SU-DHL-6 (cell line): ENCODE measurements around the gene FBN1.

ENCODE experiments used
- EZH2phosphoT487 ChIP-seq: fragments of 200-600 bp; sonication (generic), shearing (Covaris generic); conservative IDR thresholded peaks from 2 replicates; pipeline ENCODE4 v1.6.1; 2018; ENCODE audit warnings: mild to moderate bottlenecking, antibody characterized with exemption, low read length, moderate library complexity, mixed read lengths
- TF ChIP-seq, protein P1 (sequence below): fragments of 200-600 bp; sonication (generic); IDR thresholded peaks from one replicate; pipeline ENCODE4 v1.5.1; 2017; ENCODE audit warnings: antibody characterized with exemption, mild to moderate bottlenecking, low read length, moderate library complexity; ENCODE audit not compliant: insufficient read depth, poor library complexity, severe bottlenecking

DNA sequence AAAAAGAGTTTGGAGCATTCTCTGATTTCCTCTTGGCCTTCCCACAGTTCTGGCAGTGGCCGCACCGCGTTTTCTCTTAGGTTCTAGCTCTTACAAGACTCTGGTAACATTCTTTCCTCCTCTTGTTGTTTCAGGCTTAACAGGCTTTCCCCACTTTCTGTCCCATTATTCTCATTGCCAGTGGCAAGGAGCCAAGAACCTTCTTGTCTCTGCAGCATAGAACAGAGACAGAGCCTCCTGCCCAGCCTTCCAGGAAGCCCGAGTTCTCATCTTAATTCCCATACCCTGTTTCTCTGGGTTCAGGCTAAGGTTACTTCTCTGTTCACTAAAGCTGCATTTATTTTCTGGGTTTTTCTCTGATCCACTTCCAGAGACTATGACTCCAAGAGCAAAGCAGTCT is 253.2 kb downstream of the FBN1 start:
- TF ChIP-seq, protein P1, sequence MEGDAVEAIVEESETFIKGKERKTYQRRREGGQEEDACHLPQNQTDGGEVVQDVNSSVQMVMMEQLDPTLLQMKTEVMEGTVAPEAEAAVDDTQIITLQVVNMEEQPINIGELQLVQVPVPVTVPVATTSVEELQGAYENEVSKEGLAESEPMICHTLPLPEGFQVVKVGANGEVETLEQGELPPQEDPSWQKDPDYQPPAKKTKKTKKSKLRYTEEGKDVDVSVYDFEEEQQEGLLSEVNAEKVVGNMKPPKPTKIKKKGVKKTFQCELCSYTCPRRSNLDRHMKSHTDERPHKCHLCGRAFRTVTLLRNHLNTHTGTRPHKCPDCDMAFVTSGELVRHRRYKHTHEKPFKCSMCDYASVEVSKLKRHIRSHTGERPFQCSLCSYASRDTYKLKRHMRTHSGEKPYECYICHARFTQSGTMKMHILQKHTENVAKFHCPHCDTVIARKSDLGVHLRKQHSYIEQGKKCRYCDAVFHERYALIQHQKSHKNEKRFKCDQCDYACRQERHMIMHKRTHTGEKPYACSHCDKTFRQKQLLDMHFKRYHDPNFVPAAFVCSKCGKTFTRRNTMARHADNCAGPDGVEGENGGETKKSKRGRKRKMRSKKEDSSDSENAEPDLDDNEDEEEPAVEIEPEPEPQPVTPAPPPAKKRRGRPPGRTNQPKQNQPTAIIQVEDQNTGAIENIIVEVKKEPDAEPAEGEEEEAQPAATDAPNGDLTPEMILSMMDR = no peak
- no peak for TF ChIP-seq EZH2phosphoT487
